GM19463 (cell line): ENCODE measurements around the gene BACH2.

Experiments used
- ATAC-seq: cut with Tn5 transposase; IDR thresholded peaks from one replicate; pipeline ENCODE4 v1.9.1; 2021; ENCODE audit warnings: mild to moderate bottlenecking, moderate library complexity; ENCODE audit not compliant: unreplicated experiment

Gene BACH2

GRCh38 chr6:89951574-89952104, 345.0 kb downstream of the BACH2 start:
- no peak for ATAC-seq

GRCh38 chr6:89950879-89951391, 345.7 kb downstream of the BACH2 start:
- ATAC-seq = no peak

- no peak for ATAC-seq
These were observed 346.2 kb downstream of the BACH2 start for GRCh38 chr6:89950446-89950845.

- ATAC-seq = no peak
These were observed 347.8 kb downstream of the BACH2 start for GRCh38 chr6:89948876-89949275.

GRCh38 chr6:89944826-89945407, 351.7 kb downstream of the BACH2 start:
- no peak for ATAC-seq

- ATAC-seq = no peak
These were observed 352.4 kb downstream of the BACH2 start for GRCh38 chr6:89944181-89944755.

- ATAC-seq = no peak
These were observed 354.0 kb downstream of the BACH2 start for GRCh38 chr6:89942601-89943000.

GRCh38 chr6:89941763-89942497, 354.7 kb downstream of the BACH2 start:
- no peak for ATAC-seq

- no peak for ATAC-seq
These were observed 355.4 kb downstream of the BACH2 start for GRCh38 chr6:89941031-89941762.

GRCh38 chr6:89940225-89941027, 356.2 kb downstream of the BACH2 start:
- peak; percentile 85 for ATAC-seq

GRCh38 chr6:89939144-89939543, 357.5 kb downstream of the BACH2 start:
- ATAC-seq = no peak

GRCh38 chr6:89938014-89938413, 358.6 kb downstream of the BACH2 start:
- ATAC-seq = no peak

- ATAC-seq = no peak
These were observed 360.5 kb downstream of the BACH2 start for GRCh38 chr6:89936177-89936576.

- ATAC-seq = no peak
These were observed 361.8 kb downstream of the BACH2 start for GRCh38 chr6:89934685-89935366.

GRCh38 chr6:89932245-89932802, 364.3 kb downstream of the BACH2 start:
- ATAC-seq = no peak

GRCh38 chr6:89930789-89931188, 365.9 kb downstream of the BACH2 start:
- no peak for ATAC-seq

GRCh38 chr6:89928604-89929003, 368.0 kb downstream of the BACH2 start:
- ATAC-seq = no peak

- no peak for ATAC-seq
These were observed 368.7 kb downstream of the BACH2 start for GRCh38 chr6:89927791-89928550.

GRCh38 chr6:89927264-89927663, 369.4 kb downstream of the BACH2 start:
- ATAC-seq = no peak
